A673 (cell line): ENCODE data around the gene CFAP90. TPM values are rescaled to one million over a fixed set of nuclear protein-coding genes. Genes with fewer than 3 reads are reported as not detected.

ENCODE experiments used
- BruUV-seq: library from RNA; stranded (reverse); fragments of 400-500 nt; replicated peaks from 2 replicates; lab custom pipeline; 2021; lab: Mats Ljungman, UMichigan
- CTCF ChIA-PET: fragments of 300-600 bp; sonication (Branson Sonifier 250); formaldehyde crosslinking; loops from one replicate; lab custom pipeline; 2022; ENCODE audit warnings: antibody characterized with exemption; lab: Charles Lee
- POLR2A ChIA-PET: fragments of 300-600 bp; sonication (Branson Sonifier 250); formaldehyde crosslinking; loops from one replicate; lab custom pipeline; 2022; ENCODE audit warnings: antibody characterized with exemption; ENCODE audit not compliant: low non-redundant PET; lab: Charles Lee
- DNase-seq: peaks from one replicate; pipeline ENCODE4 v3.0.0-alpha.2; 2015; ENCODE audit warnings: low spot score
- H3K27ac ChIP-seq: fragments of 200-600 bp; sonication (generic); 2 replicates; pipeline ENCODE4 v1.5.1; 2016; ENCODE audit warnings: mixed run types, low read depth, mild to moderate bottlenecking, mixed read lengths, antibody characterized with exemption, low read length; ENCODE audit not compliant: poor library complexity, severe bottlenecking
- H3K27me3 ChIP-seq: fragments of 200-600 bp; sonication (generic); replicated peaks from 2 replicates; pipeline ENCODE4 v1.6.1; 2017; ENCODE audit warnings: mixed run types, low read depth, mild to moderate bottlenecking, mixed read lengths, antibody characterized with exemption, low read length; ENCODE audit not compliant: insufficient read depth, poor library complexity
- H3K36me3 ChIP-seq: fragments of 200-600 bp; sonication (generic); 2 replicates; pipeline ENCODE4 v1.6.1; 2016; ENCODE audit warnings: mixed run types, mild to moderate bottlenecking, mixed read lengths, antibody characterized with exemption, low read length; ENCODE audit not compliant: insufficient read depth, poor library complexity, severe bottlenecking
- H3K4me1 ChIP-seq: fragments of 200-600 bp; sonication (generic); 2 replicates; pipeline ENCODE4 v1.6.1; 2017; ENCODE audit warnings: mixed run types, mild to moderate bottlenecking, mixed read lengths, antibody characterized with exemption, low read length; ENCODE audit not compliant: insufficient read depth, poor library complexity, severe bottlenecking
- H3K4me3 ChIP-seq: fragments of 200-600 bp; sonication (generic); 2 replicates; pipeline ENCODE4 v1.5.1; 2016; ENCODE audit warnings: low read depth, mixed run types, mild to moderate bottlenecking, mixed read lengths, low read length; ENCODE audit not compliant: poor library complexity, severe bottlenecking
- H3K9me3 ChIP-seq: fragments of 200-600 bp; sonication (generic); 2 replicates; pipeline ENCODE4 v1.6.1; 2016; ENCODE audit warnings: mixed run types, low read depth, mild to moderate bottlenecking, mixed read lengths, antibody characterized with exemption, low read length; ENCODE audit not compliant: poor library complexity, severe bottlenecking
- CTCF ChIP-seq: fragments of 300-800, 200-600 bp; sonication (generic); conservative IDR thresholded peaks from 2 replicates; pipeline ENCODE4 v1.5.1; 2017; ENCODE audit warnings: low read depth, mild to moderate bottlenecking, antibody characterized with exemption, low read length, moderate library complexity, mixed read lengths
- EZH2 ChIP-seq: fragments of 200-600 bp; sonication (generic); IDR thresholded peaks from 2 replicates; pipeline ENCODE4 v1.6.1; 2017; ENCODE audit warnings: borderline replicate concordance, low read depth, mild to moderate bottlenecking, mixed read lengths, antibody characterized with exemption, low read length; ENCODE audit not compliant: poor library complexity, severe bottlenecking
- intact Hi-C: fragments of 100-400 bp; cut with micrococcal nuclease; formaldehyde crosslinking; loops from one replicate; pipeline ENCODE4 v1.10.0; 2022; ENCODE audit not compliant: unreplicated experiment
- total RNA-seq: library from RNA; stranded (reverse); gene quantifications from 2 replicates; pipeline ENCODE4 v1.2.3, GENCODE V29; 2021

The CFAP90 gene
- total RNA-seq, 1 experiment from 2014 or later: not detected

- no TSS peak for BruUV-seq
- Histone ChIP-seq H3K4me3 (no peak overlapping the region), H3K27me3 (peaks cover 19% of the 10 kb centered on the region), H3K9me3 (no peaks in the 10 kb centered on the region), H3K36me3 (no peaks in the 10 kb centered on the region), H3K27ac (no peak overlapping the region), H3K4me1 (peaks cover 9% of the 10 kb centered on the region)
- DNase-seq: no peak
- POLR2A ChIA-PET: no interaction called here
- intact Hi-C loops: no loop called here
- TF ChIP-seq CTCF (no peak), EZH2 (no peak)
- CTCF ChIA-PET: no interaction called here
These were observed 8.4 kb downstream of the CFAP90 start for GRCh38 chr5:7842531-7842930.

GRCh38 chr5:7837403-7837802 lies 13.5 kb downstream of the CFAP90 start:
- BruUV-seq: no TSS peak

GRCh38 chr5:7834982-7835381 lies 16.0 kb downstream of the CFAP90 start:
- no TSS peak for BruUV-seq
- Histone ChIP-seq H3K27me3 (peaks cover 5% of the 10 kb centered on the region), H3K4me1 (no peaks in the 10 kb centered on the region), H3K4me3 (no peak overlapping the region), H3K27ac (no peak overlapping the region), H3K36me3 (no peaks in the 10 kb centered on the region), H3K9me3 (no peaks in the 10 kb centered on the region)
- intact Hi-C loops: no loop called here
- ChIA-PET CTCF (no interaction called here), POLR2A (no interaction called here)
- TF ChIP-seq CTCF: no peak
- no peak for TF ChIP-seq EZH2
- no peak for DNase-seq

More at GRCh38 chr5:7837403-7837802, 13.5 kb downstream of the CFAP90 start:
- intact Hi-C loops: no loop called here
- no peaks in the 10 kb centered on the region for H3K9me3 ChIP-seq
- H3K27ac ChIP-seq: no peak overlapping the region
- POLR2A ChIA-PET: no interaction called here
- TF ChIP-seq CTCF (no peak), EZH2 (no peak)
- no peaks in the 10 kb centered on the region for H3K27me3 ChIP-seq
- CTCF ChIA-PET: no interaction called here
- H3K4me3 ChIP-seq: no peak overlapping the region
- H3K4me1 ChIP-seq: no peaks in the 10 kb centered on the region
- no peaks in the 10 kb centered on the region for H3K36me3 ChIP-seq
- no peak for DNase-seq
